SK-N-SH treated with all-trans-retinoic acid at 6 μM for 48 hours (cell line): ENCODE data around the gene CHAF1A.
A peak's percentile ranks its signal among the peaks of the same experiment; 100 is the strongest.

Experiments
- ATAC-seq: fragments of 200-7000 bp; cut with Tn5 transposase; 3 replicates; pipeline ENCODE4 v1.9.1; 2020; ENCODE audit warnings: mild to moderate bottlenecking, moderate library complexity
- ARNTL ChIP-seq: fragments of 450-650 bp; formaldehyde crosslinking; IDR thresholded peaks from 2 replicates; pipeline ENCODE4 v1.5.0; 2020; ENCODE audit warnings: low read depth, mild to moderate bottlenecking, moderate library complexity, borderline replicate concordance
- BACH2 ChIP-seq: fragments of 250-450 bp; sonication (Bioruptor Pico); IDR thresholded peaks from 2 replicates; pipeline ENCODE4 v1.9.0; 2021; ENCODE audit warnings: mild to moderate bottlenecking, borderline replicate concordance
- CREB5 ChIP-seq: fragments of 250-450 bp; sonication (Bioruptor Pico); IDR thresholded peaks from 2 replicates; pipeline ENCODE4 v1.5.1; 2020; ENCODE audit warnings: low read depth, mild to moderate bottlenecking, moderate library complexity
- CSDC2 ChIP-seq: fragments of 250-450 bp; sonication (Bioruptor Pico); IDR thresholded peaks from 2 replicates; pipeline ENCODE4 v1.5.0; 2020; ENCODE audit warnings: mild to moderate bottlenecking, moderate library complexity
- CSRNP3 ChIP-seq: fragments of 250-450 bp; sonication (Bioruptor Pico); IDR thresholded peaks from 2 replicates; pipeline ENCODE4 v1.5.1; 2021; ENCODE audit warnings: mild to moderate bottlenecking, moderate library complexity
- ESRRG ChIP-seq: fragments of 250-450 bp; sonication (Bioruptor Pico); IDR thresholded peaks from 2 replicates; pipeline ENCODE4 v1.6.1; 2021; ENCODE audit warnings: mild to moderate bottlenecking
- GLIS3 ChIP-seq: fragments of 250-450 bp; sonication (Bioruptor Pico); IDR thresholded peaks from 2 replicates; pipeline ENCODE4 v1.5.0; 2020; ENCODE audit warnings: mild to moderate bottlenecking, moderate library complexity
- ISL1 ChIP-seq: fragments of 250-450 bp; sonication (Bioruptor Pico); IDR thresholded peaks from 2 replicates; pipeline ENCODE4 v2.1.2; 2022; ENCODE audit warnings: mild to moderate bottlenecking, moderate library complexity
- OSR1 ChIP-seq: fragments of 250-450 bp; sonication (Bioruptor Pico); IDR thresholded peaks from 2 replicates; pipeline ENCODE4 v1.8.0; 2022; ENCODE audit warnings: moderate library complexity, mild to moderate bottlenecking, inconsistent platforms
- PATZ1 ChIP-seq: fragments of 250-450 bp; sonication (Bioruptor Pico); IDR thresholded peaks from 2 replicates; pipeline ENCODE4 v1.8.0; 2020; ENCODE audit warnings: mild to moderate bottlenecking, moderate library complexity, borderline replicate concordance
- POU6F1 ChIP-seq: fragments of 250-450 bp; sonication (Bioruptor Pico); IDR thresholded peaks from 2 replicates; pipeline ENCODE4 v1.8.0; 2021; ENCODE audit warnings: low read depth, mild to moderate bottlenecking, moderate library complexity, borderline replicate concordance
- PPARA ChIP-seq: fragments of 250-450 bp; sonication (Bioruptor Pico); IDR thresholded peaks from 2 replicates; pipeline ENCODE4 v1.5.0; 2020; ENCODE audit warnings: mild to moderate bottlenecking, borderline replicate concordance
- RARB ChIP-seq: fragments of 250-450 bp; sonication (Bioruptor Pico); IDR thresholded peaks from 2 replicates; pipeline ENCODE4 v1.8.0; 2021; ENCODE audit warnings: mild to moderate bottlenecking, moderate library complexity
- SNAI2 ChIP-seq: fragments of 250-450 bp; sonication (Bioruptor Pico); IDR thresholded peaks from 2 replicates; pipeline ENCODE4 v1.5.0; 2020; ENCODE audit warnings: mild to moderate bottlenecking, moderate library complexity
- TCF4 ChIP-seq: fragments of 250-450 bp; sonication (Bioruptor Pico); IDR thresholded peaks from 2 replicates; pipeline ENCODE4 v1.8.0; 2021; ENCODE audit warnings: mild to moderate bottlenecking, moderate library complexity, borderline replicate concordance
- TOX ChIP-seq: fragments of 250-450 bp; sonication (Bioruptor Pico); IDR thresholded peaks from 2 replicates; pipeline ENCODE4 v1.8.0; 2021; ENCODE audit warnings: mild to moderate bottlenecking, moderate library complexity, borderline replicate concordance
- TSHZ2 ChIP-seq: fragments of 250-450 bp; sonication (Bioruptor Pico); IDR thresholded peaks from 2 replicates; pipeline ENCODE4 v1.5.0; 2020; ENCODE audit warnings: mild to moderate bottlenecking, moderate library complexity
- ZC3H10 ChIP-seq: fragments of 250-450 bp; sonication (Bioruptor Pico); IDR thresholded peaks from 2 replicates; pipeline ENCODE4 v1.5.1; 2021; ENCODE audit warnings: mild to moderate bottlenecking, moderate library complexity
- ZFP3 ChIP-seq: fragments of 250-450 bp; sonication (Bioruptor Pico); IDR thresholded peaks from 2 replicates; pipeline ENCODE4 v1.5.0; 2020; ENCODE audit warnings: mild to moderate bottlenecking, moderate library complexity
- ZFP30 ChIP-seq: fragments of 450-650 bp; formaldehyde crosslinking; IDR thresholded peaks from 2 replicates; pipeline ENCODE4 v1.5.0; 2022; ENCODE audit warnings: mild to moderate bottlenecking, moderate library complexity
- ZNF565 ChIP-seq: fragments of 450-650 bp; formaldehyde crosslinking; conservative IDR thresholded peaks from 2 replicates; pipeline ENCODE4 v1.5.0; 2020; ENCODE audit warnings: low read depth, mild to moderate bottlenecking, moderate library complexity
- ZNF8 ChIP-seq: fragments of 450-650 bp; formaldehyde crosslinking; IDR thresholded peaks from 2 replicates; pipeline ENCODE4 v1.5.0; 2020; ENCODE audit warnings: mild to moderate bottlenecking, moderate library complexity

The CHAF1A gene

GRCh38 chr19:4464815-4465581, 62.6 kb downstream of the CHAF1A start:
- TF ChIP-seq ZNF8 (CRISPR knock-in tag) (no peak), PPARA (CRISPR knock-in tag) (no peak)

GRCh38 chr19:4467835-4468234, 65.4 kb downstream of the CHAF1A start:
- TF ChIP-seq TSHZ2 (CRISPR knock-in tag) (no peak), TOX (CRISPR knock-in tag) (no peak), BACH2 (CRISPR knock-in tag) (no peak), ZFP3 (CRISPR knock-in tag) (no peak), ESRRG (CRISPR knock-in tag) (no peak), POU6F1 (CRISPR knock-in tag) (no peak), RARB (CRISPR knock-in tag) (no peak), GLIS3 (CRISPR knock-in tag) (no peak), ZFP30 (CRISPR knock-in tag) (no peak), TCF4 (CRISPR knock-in tag) (no peak), ARNTL (CRISPR knock-in tag) (no peak), OSR1 (CRISPR knock-in tag) (no peak), PATZ1 (CRISPR knock-in tag) (no peak), SNAI2 (no peak), CREB5 (no peak), CSDC2 (no peak), ZNF8 (CRISPR knock-in tag) (no peak)
- no peak for ATAC-seq

More at GRCh38 chr19:4464815-4465581, 62.6 kb downstream of the CHAF1A start:
- ATAC-seq, result no peak

GRCh38 chr19:4471403-4472173, 69.1 kb downstream of the CHAF1A start:
- TF ChIP-seq TSHZ2 (CRISPR knock-in tag), result no peak
- no peak for TF ChIP-seq ZFP30 (CRISPR knock-in tag)
- no peak for TF ChIP-seq CSRNP3
- TF ChIP-seq ISL1 (CRISPR knock-in tag), result no peak
- no peak for TF ChIP-seq ARNTL (CRISPR knock-in tag)
- no peak for TF ChIP-seq ZNF565 (CRISPR knock-in tag)
- TF ChIP-seq ZC3H10 (CRISPR knock-in tag), result no peak
- TF ChIP-seq CREB5, result no peak
- no peak for TF ChIP-seq PPARA (CRISPR knock-in tag)
- no peak for TF ChIP-seq ESRRG (CRISPR knock-in tag)
- TF ChIP-seq, all 23 proteins: peak for 0
- ATAC-seq, result peak; percentile 91
